ENCODE measurements around the gene TNS2.

DNA sequence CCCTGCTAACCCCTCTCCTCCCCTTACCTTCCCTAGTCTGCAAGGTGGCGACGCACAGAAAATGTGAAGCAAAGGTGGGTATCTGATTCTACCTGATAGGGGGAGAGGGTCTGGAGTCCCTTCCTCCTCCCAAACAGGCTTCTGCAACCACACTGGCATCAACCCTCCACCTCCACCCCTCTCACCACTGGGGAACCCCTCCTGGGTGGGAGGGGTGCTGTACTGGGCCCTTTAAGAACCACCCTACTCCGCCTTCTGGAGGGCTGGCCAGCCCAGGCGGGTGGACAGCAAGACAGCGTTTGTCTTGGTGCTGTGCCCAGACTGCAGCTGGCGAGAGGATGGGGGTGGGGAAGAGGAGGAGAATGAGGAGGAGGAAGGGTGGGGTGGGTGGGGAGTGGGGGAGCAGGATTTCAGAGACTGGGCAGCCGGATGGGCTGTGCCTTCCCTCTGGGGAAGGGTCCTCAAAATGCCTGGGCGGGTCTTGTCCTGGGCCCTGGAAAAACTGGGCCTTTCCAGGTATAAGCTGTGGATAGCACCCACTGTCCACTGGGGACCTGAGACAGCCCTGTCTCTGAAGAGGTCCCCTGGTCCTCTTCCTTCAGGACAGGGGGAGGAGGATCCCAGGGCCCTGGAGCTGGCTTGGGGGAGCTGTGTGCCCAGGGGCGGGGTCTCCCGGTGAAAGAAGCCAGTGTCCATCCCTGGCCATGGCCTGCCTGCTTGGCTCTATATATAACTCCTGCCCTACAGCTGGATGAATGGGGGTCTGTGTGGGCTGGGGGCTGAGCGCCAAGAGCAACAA is 2.8 kb downstream of the TNS2 start:
- TF ChIP-seq, protein P1, sequence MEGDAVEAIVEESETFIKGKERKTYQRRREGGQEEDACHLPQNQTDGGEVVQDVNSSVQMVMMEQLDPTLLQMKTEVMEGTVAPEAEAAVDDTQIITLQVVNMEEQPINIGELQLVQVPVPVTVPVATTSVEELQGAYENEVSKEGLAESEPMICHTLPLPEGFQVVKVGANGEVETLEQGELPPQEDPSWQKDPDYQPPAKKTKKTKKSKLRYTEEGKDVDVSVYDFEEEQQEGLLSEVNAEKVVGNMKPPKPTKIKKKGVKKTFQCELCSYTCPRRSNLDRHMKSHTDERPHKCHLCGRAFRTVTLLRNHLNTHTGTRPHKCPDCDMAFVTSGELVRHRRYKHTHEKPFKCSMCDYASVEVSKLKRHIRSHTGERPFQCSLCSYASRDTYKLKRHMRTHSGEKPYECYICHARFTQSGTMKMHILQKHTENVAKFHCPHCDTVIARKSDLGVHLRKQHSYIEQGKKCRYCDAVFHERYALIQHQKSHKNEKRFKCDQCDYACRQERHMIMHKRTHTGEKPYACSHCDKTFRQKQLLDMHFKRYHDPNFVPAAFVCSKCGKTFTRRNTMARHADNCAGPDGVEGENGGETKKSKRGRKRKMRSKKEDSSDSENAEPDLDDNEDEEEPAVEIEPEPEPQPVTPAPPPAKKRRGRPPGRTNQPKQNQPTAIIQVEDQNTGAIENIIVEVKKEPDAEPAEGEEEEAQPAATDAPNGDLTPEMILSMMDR (conservative IDR thresholded peaks at IDR 0.05; ENCODE audit: low read depth, low read length), result no peak
- no peak for TF ChIP-seq EZH2 (IDR thresholded peaks at IDR 0.05; ENCODE audit: borderline replicate concordance, low read depth, low read length, poor library complexity, severe bottlenecking)

Measured in A673 (cell line).